ENCODE measurements around the gene ZSWIM3.
A peak's percentile ranks its signal among the peaks of the same experiment; 100 is the strongest.

Gene ZSWIM3

GRCh38 chr20:45861221-45862075 is 4.0 kb downstream of the ZSWIM3 start:
- no peaks in the 10 kb centered on the region for H3K9me3 ChIP-seq
- H3K36me3 ChIP-seq: no peaks in the 10 kb centered on the region
- no peak overlapping the region for H3K4me3 ChIP-seq (ENCODE audit: low read depth, low read length)
- peaks cover 3% of the 10 kb centered on the region; the same call in 1 of the 2 replicates for H3K4me1 ChIP-seq
- no peak for TF ChIP-seq CTCF (IDR thresholded peaks at IDR 0.05; ENCODE audit: low read depth, low read length)
- no peaks in the 10 kb centered on the region for H3K27me3 ChIP-seq
- DNase-seq: peak; percentile 52

- TF ChIP-seq CTCF (IDR thresholded peaks at IDR 0.05; ENCODE audit: low read depth, low read length): no peak
- Histone ChIP-seq H3K4me3 (ENCODE audit: low read depth, low read length) (no peak overlapping the region), H3K4me1 (peaks cover 3% of the 10 kb centered on the region; the same call in 1 of the 2 replicates), H3K9me3 (no peaks in the 10 kb centered on the region), H3K36me3 (no peaks in the 10 kb centered on the region), H3K27me3 (no peaks in the 10 kb centered on the region)
- DNase-seq: no peak
Observed at GRCh38 chr20:45863543-45864470, 6.4 kb downstream of the ZSWIM3 start.

- TF ChIP-seq CTCF (IDR thresholded peaks at IDR 0.05; ENCODE audit: low read depth, low read length): no peak
- DNase-seq: no peak
- Histone ChIP-seq H3K9me3 (no peaks in the 10 kb centered on the region), H3K36me3 (no peaks in the 10 kb centered on the region), H3K4me1 (no peaks in the 10 kb centered on the region), H3K4me3 (ENCODE audit: low read depth, low read length) (no peak overlapping the region), H3K27me3 (no peaks in the 10 kb centered on the region)
Observed at GRCh38 chr20:45866454-45866853, 9.0 kb downstream of the ZSWIM3 start.

- Histone ChIP-seq H3K4me3 (ENCODE audit: low read depth, low read length) (no peak overlapping the region), H3K27me3 (no peaks in the 10 kb centered on the region), H3K9me3 (no peaks in the 10 kb centered on the region), H3K4me1 (no peaks in the 10 kb centered on the region), H3K36me3 (no peaks in the 10 kb centered on the region)
- DNase-seq: no peak
- no peak for TF ChIP-seq CTCF (IDR thresholded peaks at IDR 0.05; ENCODE audit: low read depth, low read length)
Observed at GRCh38 chr20:45867136-45867818, 9.9 kb downstream of the ZSWIM3 start.

- DNase-seq: no peak
- no peak for TF ChIP-seq CTCF (IDR thresholded peaks at IDR 0.05; ENCODE audit: low read depth, low read length)
- no peaks in the 10 kb centered on the region for H3K9me3 ChIP-seq
- no peaks in the 10 kb centered on the region for H3K27me3 ChIP-seq
- H3K36me3 ChIP-seq: no peaks in the 10 kb centered on the region
- no peaks in the 10 kb centered on the region for H3K4me1 ChIP-seq
- H3K4me3 ChIP-seq (ENCODE audit: low read depth, low read length): no peak overlapping the region
Observed at GRCh38 chr20:45867819-45868176, 10.4 kb downstream of the ZSWIM3 start.
